PC-9 (cell line): ENCODE results near the gene GTF2IRD1. TPM values are rescaled to one million over a fixed set of nuclear protein-coding genes. Genes with fewer than 3 reads are reported as not detected.

Source experiments
- BruUV-seq: library from RNA; stranded (reverse); fragments of 400-500 nt; replicated peaks from 2 replicates; lab custom pipeline; 2021; lab: Mats Ljungman, UMichigan
- CTCF ChIA-PET: fragments of 300-600 bp; sonication (Branson Sonifier 250); formaldehyde crosslinking; loops from one replicate; lab custom pipeline; 2022; ENCODE audit warnings: antibody characterized with exemption; lab: Charles Lee
- POLR2A ChIA-PET: fragments of 300-600 bp; sonication (Branson Sonifier 250); formaldehyde crosslinking; loops from one replicate; lab custom pipeline; 2022; ENCODE audit warnings: antibody characterized with exemption; ENCODE audit not compliant: unreplicated experiment; lab: Charles Lee
- DNase-seq, 2 experiments: peaks; one replicate each; pipeline versions ENCODE4 v3.0.0 to v3.0.0-alpha.2; 2015 to 2022; ENCODE audit warnings: mixed read lengths in 1 of 2
- H2AFZ ChIP-seq: fragments of 200-600 bp; sonication (generic); 2 replicates; pipeline ENCODE4 v1.8.1; 2017; ENCODE audit warnings: antibody characterized with exemption
- H3F3A ChIP-seq: fragments of 200-600 bp; sonication (generic); 2 replicates; pipeline ENCODE4 v1.8.1; 2017; ENCODE audit warnings: antibody characterized with exemption, mild to moderate bottlenecking, low read depth; ENCODE audit not compliant: insufficient read depth
- H3K27ac ChIP-seq: fragments of 200-600 bp; sonication (generic); 2 replicates; pipeline ENCODE4 v1.6.1; 2016; ENCODE audit warnings: mixed run types
- H3K27me3 ChIP-seq: fragments of 200-600 bp; sonication (generic); 2 replicates; pipeline ENCODE4 v1.6.1; 2016; ENCODE audit warnings: low read depth, mixed run types; ENCODE audit not compliant: insufficient read depth
- H3K36me3 ChIP-seq: fragments of 200-600 bp; sonication (generic); 2 replicates; pipeline ENCODE4 v1.6.1; 2016; ENCODE audit warnings: low read depth, mixed run types
- H3K4me1 ChIP-seq: fragments of 200-600 bp; sonication (generic); replicated peaks from 2 replicates; pipeline ENCODE4 v1.6.1; 2016; ENCODE audit warnings: mixed run types; ENCODE audit not compliant: insufficient read depth
- H3K4me2 ChIP-seq: fragments of 200-600 bp; sonication (generic); 2 replicates; pipeline ENCODE4 v1.6.1; 2017; ENCODE audit warnings: mixed run types
- H3K4me3 ChIP-seq: fragments of 200-600 bp; sonication (generic); 2 replicates; pipeline ENCODE4 v1.6.1; 2016; ENCODE audit warnings: mixed run types
- H3K79me2 ChIP-seq: fragments of 200-600 bp; sonication (generic); 2 replicates; pipeline ENCODE4 v1.6.1; 2017; ENCODE audit warnings: low read depth, mixed run types
- H3K9me2 ChIP-seq: fragments of 200-600 bp; sonication (generic); 2 replicates; pipeline ENCODE4 v1.8.1; 2017; ENCODE audit warnings: mild to moderate bottlenecking; ENCODE audit not compliant: insufficient read depth
- H3K9me3 ChIP-seq: fragments of 200-600 bp; sonication (generic); 2 replicates; pipeline ENCODE4 v1.8.1; 2016; ENCODE audit warnings: low read depth; ENCODE audit not compliant: insufficient read depth
- H4K20me1 ChIP-seq: fragments of 200-600 bp; sonication (generic); 2 replicates; pipeline ENCODE4 v1.8.1; 2017; ENCODE audit not compliant: insufficient read depth
- CTCF ChIP-seq: fragments of 200-600 bp; sonication (generic); conservative IDR thresholded peaks from 2 replicates; pipeline ENCODE4 v1.6.1; 2017; ENCODE audit warnings: mixed run types, antibody characterized with exemption, mild to moderate bottlenecking, moderate library complexity
- EZH2 ChIP-seq: fragments of 200-600 bp; sonication (generic); IDR thresholded peaks from 2 replicates; pipeline ENCODE4 v1.8.0; 2017; ENCODE audit warnings: antibody characterized with exemption, low read depth
- intact Hi-C: fragments of 100-400 bp; cut with micrococcal nuclease; formaldehyde crosslinking; loops from one replicate; pipeline ENCODE4 v1.10.0; 2022; ENCODE audit not compliant: unreplicated experiment
- total RNA-seq: library from RNA; stranded (reverse); gene quantifications from 2 replicates; pipeline ENCODE4 v1.2.3, GENCODE V29; 2021

Gene GTF2IRD1
- total RNA-seq, 1 experiment from 2014 or later: 46.7 TPM

- CTCF ChIA-PET: no interaction called here
Measured at GRCh38 chr7:74587435-74588126, 133.9 kb downstream of the GTF2IRD1 start.

DNA sequence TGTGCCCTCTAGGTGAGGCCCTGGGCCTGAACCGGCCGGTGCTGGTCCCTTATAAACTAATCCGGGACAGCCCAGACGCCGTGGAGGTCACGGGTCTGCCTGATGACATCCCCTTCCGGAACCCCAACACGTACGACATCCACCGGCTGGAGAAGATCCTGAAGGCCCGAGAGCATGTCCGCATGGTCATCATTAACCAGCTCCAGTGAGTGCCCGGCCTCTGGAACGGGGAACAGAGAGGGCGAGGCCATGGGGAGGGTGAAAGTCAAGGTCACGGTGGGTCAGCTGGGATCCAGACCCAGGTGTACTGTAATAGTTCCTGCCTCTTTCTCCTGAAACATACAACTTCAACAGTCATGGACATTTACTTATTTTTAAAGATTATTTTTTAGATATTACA is 137.1 kb downstream of the GTF2IRD1 start:
- ChIA-PET POLR2A (no interaction called here), CTCF (no interaction called here)
- H3K4me2 ChIP-seq: no peak overlapping the region
- H3K9me3 ChIP-seq: no peaks in the 10 kb centered on the region
- H3K36me3 ChIP-seq: no peaks in the 10 kb centered on the region
- no peaks in the 10 kb centered on the region for H3K79me2 ChIP-seq
- no peak overlapping the region for H3K27ac ChIP-seq
- intact Hi-C loops: no loop called here
- H3K4me3 ChIP-seq: no peak overlapping the region
- no peaks in the 10 kb centered on the region for H3K9me2 ChIP-seq
- peaks cover 20% of the 10 kb centered on the region; the same call in 1 of the 2 replicates for H3F3A ChIP-seq
- no peak for DNase-seq
- no peaks in the 10 kb centered on the region for H3K27me3 ChIP-seq
- peaks cover 19% of the 10 kb centered on the region for H3K4me1 ChIP-seq
- no TSS peak for BruUV-seq
- H4K20me1 ChIP-seq: no peaks in the 10 kb centered on the region
- TF ChIP-seq CTCF (no peak), EZH2 (no peak)
- H2AFZ ChIP-seq: no peak overlapping the region

More at GRCh38 chr7:74587435-74588126, 133.9 kb downstream of the GTF2IRD1 start:
- peak; percentile 79 to 96 for DNase-seq
- H3K4me3 ChIP-seq: no peak overlapping the region
- no peaks in the 10 kb centered on the region for H3K36me3 ChIP-seq
- H2AFZ ChIP-seq: no peak overlapping the region
- no peaks in the 10 kb centered on the region for H3K9me3 ChIP-seq
- H3K4me1 ChIP-seq: peaks cover 45% of the 10 kb centered on the region
- H3F3A ChIP-seq: peaks cover 36% of the 10 kb centered on the region
- BruUV-seq: no TSS peak
- H3K79me2 ChIP-seq: no peaks in the 10 kb centered on the region
- peak overlapping the region; percentile 49 for H3K4me2 ChIP-seq
- intact Hi-C loops: no loop called here
- H3K9me2 ChIP-seq: no peaks in the 10 kb centered on the region
- H4K20me1 ChIP-seq: no peaks in the 10 kb centered on the region
- POLR2A ChIA-PET: interaction anchor here (0.6 to 1.0 kb wide), 4 partner anchors 12 to 1369 kb away, joined by 3 to 19 read pairs (median 4); partner anchors contain the start of gene GTF2I
- TF ChIP-seq EZH2: no peak
- no peak for TF ChIP-seq CTCF
- no peaks in the 10 kb centered on the region for H3K27me3 ChIP-seq
- peak overlapping the region; percentile 43 for H3K27ac ChIP-seq

DNA sequence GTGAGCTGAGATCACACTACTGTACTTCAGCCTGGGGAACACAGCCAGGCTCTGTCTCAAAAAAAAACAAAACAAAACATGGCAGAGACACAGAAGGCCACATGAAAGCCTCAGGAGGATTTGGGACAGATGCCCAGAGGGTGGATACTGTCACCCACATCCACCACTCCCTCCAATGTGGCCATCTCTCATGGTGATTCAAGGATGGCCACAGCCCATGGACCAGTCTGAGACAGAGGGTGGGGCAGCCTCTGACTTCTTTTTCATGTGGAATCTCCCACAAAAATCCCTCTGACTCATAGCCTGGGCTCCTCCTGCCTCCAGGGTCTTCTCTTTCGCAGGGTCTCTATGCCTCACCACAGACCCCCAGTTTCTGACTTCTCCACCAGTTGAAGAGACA is 144.9 kb downstream of the GTF2IRD1 start:
- POLR2A ChIA-PET: no interaction called here
- no peak for DNase-seq

More for the DNA sequence above, 144.9 kb downstream of the GTF2IRD1 start:
- H2AFZ ChIP-seq: no peak overlapping the region
- no peaks in the 10 kb centered on the region for H4K20me1 ChIP-seq
- 0 out of 2 replicates have a peak, but pooled peaks cover 5% of the 10 kb centered on the region for H3K36me3 ChIP-seq
- H3K27me3 ChIP-seq: no peaks in the 10 kb centered on the region
- H3K4me1 ChIP-seq: no peaks in the 10 kb centered on the region
- no peaks in the 10 kb centered on the region for H3K79me2 ChIP-seq
- no peak for TF ChIP-seq CTCF
- no peak for TF ChIP-seq EZH2
- CTCF ChIA-PET: no interaction called here
- H3F3A ChIP-seq: peaks cover 7% of the 10 kb centered on the region; the same call in 1 of the 2 replicates
- no peak overlapping the region for H3K27ac ChIP-seq
- intact Hi-C loops: no loop called here
- H3K9me3 ChIP-seq: no peaks in the 10 kb centered on the region
- no peaks in the 10 kb centered on the region for H3K9me2 ChIP-seq
- BruUV-seq: no TSS peak
- no peak overlapping the region for H3K4me3 ChIP-seq
- no peak overlapping the region for H3K4me2 ChIP-seq
